ENCODE results near the gene GALNT3.

GRCh38 chr2:165827016-165827920, 33.2 kb upstream of the GALNT3 start:
- TF ChIP-seq DPF2 (IDR thresholded peaks at IDR 0.05): no peak
- TF ChIP-seq EGR1 (conservative IDR thresholded peaks at IDR 0.05): no peak
- no peak for TF ChIP-seq POLR2A (conservative IDR thresholded peaks at IDR 0.05)
- TF ChIP-seq BHLHE40 (IDR thresholded peaks at IDR 0.05; ENCODE audit: low read length): no peak
- no peak for TF ChIP-seq CBFA2T3 (IDR thresholded peaks at IDR 0.05)
- no peak for TF ChIP-seq MAZ (CRISPR knock-in tag; conservative IDR thresholded peaks at IDR 0.05 in 1 of 2, IDR thresholded peaks at IDR 0.05 in 1 of 2)
- TF ChIP-seq SPI1 (IDR thresholded peaks at IDR 0.05; ENCODE audit: borderline replicate concordance, low read depth, low read length): no peak
